Fibroblast of peridontal ligament (primary cell): ENCODE measurements around the gene TDRD9.
A peak's percentile ranks its signal among the peaks of the same experiment; 100 is the strongest.
"Not testable (repeated sequence)": the region's sequence is repeated elsewhere in the genome, so short reads cannot be mapped to it uniquely, and the experiment has no call there.

Experiments used
- DNase-seq: peaks from one replicate; pipeline ENCODE4 v3.0.0-alpha.2; 2010; ENCODE audit errors: extremely low read depth

Gene TDRD9, protein sequence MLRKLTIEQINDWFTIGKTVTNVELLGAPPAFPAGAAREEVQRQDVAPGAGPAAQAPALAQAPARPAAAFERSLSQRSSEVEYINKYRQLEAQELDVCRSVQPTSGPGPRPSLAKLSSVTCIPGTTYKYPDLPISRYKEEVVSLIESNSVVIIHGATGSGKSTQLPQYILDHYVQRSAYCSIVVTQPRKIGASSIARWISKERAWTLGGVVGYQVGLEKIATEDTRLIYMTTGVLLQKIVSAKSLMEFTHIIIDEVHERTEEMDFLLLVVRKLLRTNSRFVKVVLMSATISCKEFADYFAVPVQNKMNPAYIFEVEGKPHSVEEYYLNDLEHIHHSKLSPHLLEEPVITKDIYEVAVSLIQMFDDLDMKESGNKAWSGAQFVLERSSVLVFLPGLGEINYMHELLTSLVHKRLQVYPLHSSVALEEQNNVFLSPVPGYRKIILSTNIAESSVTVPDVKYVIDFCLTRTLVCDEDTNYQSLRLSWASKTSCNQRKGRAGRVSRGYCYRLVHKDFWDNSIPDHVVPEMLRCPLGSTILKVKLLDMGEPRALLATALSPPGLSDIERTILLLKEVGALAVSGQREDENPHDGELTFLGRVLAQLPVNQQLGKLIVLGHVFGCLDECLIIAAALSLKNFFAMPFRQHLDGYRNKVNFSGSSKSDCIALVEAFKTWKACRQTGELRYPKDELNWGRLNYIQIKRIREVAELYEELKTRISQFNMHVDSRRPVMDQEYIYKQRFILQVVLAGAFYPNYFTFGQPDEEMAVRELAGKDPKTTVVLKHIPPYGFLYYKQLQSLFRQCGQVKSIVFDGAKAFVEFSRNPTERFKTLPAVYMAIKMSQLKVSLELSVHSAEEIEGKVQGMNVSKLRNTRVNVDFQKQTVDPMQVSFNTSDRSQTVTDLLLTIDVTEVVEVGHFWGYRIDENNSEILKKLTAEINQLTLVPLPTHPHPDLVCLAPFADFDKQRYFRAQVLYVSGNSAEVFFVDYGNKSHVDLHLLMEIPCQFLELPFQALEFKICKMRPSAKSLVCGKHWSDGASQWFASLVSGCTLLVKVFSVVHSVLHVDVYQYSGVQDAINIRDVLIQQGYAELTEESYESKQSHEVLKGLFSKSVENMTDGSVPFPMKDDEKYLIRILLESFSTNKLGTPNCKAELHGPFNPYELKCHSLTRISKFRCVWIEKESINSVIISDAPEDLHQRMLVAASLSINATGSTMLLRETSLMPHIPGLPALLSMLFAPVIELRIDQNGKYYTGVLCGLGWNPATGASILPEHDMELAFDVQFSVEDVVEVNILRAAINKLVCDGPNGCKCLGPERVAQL (N-terminal part only)

DNA sequence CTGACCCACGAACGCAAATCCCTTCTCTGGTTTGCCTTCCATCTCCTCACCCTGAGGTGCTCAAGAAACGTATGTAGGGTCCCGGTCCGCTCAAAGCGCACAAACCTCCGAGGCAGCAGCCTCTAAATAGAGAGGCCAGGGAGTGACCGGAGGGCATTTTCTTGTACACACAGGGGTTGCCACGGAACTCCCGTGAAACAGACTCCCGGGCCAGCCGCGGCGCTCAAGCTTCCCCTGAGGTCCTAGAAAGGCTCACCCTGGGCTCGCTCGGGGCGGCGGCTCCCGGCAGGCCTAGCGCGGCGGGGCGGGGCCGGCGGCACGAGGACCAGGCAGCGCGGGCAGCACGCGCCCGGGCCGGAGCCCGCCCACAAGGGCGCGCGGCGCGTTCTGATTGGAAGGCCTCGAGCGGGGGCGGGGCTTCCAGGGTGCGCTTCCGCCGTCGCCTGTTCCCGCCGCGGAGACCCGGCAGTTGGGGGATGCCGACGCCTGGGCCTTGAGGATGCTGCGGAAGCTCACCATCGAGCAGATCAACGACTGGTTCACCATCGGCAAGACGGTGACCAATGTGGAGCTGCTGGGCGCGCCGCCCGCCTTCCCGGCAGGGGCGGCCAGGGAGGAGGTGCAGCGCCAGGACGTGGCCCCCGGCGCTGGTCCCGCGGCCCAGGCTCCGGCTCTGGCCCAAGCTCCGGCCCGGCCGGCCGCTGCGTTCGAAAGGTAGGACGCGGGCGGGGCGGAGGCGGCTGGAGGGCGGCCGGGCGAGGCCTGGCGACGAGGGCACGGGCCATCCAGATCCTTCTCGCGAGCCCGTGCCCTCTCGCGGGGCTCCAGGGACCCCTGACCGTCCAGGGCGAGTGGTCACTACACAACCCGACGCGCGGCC lies at the start of gene TDRD9:
TSS of gene TDRD9 (plus strand) at position 446 of the 880 bp plus-strand sequence. CDS start at position 500, 54 bp downstream.
- peak; percentile 7 for DNase-seq

DNA sequence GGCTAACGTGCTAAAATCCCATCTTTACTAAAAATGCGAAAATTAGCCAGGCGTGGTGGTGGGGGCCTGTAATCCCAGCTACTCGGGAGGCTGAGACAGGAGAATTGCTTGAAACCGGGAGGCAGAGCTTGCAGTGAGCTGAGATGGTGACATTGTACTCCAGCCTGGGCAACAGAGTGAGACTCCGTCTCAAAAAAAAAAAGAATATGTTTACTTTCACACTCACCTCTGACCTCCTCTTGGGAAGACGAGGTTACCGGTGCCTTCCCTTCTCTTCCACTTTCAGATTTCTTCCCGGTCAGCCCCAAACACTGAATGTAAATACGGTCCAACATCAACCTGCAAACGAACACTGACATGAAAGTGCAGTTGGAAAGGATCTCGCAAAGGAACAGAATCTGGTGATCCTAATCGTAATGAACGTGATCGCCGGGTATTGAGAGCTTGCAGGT lies 49.1 kb upstream of the TDRD9 start:
- DNase-seq, result no peak

DNA sequence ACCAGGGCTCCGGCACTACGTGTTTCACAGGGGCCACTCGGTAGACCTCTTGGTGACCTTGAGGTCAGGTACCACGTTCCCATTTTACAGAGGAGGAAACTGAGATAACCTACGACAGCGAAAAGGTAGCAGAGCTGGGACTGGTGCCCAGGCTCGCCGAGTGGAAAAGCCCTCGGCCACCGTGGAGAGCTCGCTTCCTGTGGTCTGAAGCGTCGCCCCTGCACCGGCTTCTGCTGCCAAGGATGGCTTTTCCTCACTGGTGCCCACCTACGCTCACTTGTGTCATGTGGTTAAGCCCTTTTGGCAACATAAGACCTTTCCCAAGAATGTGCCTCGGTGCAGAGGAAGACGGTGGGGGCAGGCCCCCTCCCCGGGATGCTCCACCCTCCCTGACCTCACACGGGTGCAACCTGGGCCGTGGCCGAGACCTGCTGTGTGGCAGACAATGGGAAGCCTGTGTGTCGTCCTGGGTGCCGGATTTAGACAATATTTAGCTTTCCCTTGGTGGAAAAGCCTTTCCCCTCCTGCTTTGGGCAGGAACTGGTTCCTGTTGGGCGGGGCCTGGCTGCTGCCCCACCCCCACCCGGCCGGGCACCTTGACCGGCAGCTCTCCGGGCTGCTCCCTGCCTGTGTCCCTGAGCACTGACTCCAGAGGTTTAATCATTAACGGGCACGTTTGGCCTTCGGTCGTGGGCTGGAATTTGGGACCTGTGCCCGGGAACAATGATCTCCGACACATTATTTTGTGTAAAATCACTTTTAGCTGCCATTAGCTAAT lies 48.5 kb upstream of the TDRD9 start:
- DNase-seq, result no peak

DNA sequence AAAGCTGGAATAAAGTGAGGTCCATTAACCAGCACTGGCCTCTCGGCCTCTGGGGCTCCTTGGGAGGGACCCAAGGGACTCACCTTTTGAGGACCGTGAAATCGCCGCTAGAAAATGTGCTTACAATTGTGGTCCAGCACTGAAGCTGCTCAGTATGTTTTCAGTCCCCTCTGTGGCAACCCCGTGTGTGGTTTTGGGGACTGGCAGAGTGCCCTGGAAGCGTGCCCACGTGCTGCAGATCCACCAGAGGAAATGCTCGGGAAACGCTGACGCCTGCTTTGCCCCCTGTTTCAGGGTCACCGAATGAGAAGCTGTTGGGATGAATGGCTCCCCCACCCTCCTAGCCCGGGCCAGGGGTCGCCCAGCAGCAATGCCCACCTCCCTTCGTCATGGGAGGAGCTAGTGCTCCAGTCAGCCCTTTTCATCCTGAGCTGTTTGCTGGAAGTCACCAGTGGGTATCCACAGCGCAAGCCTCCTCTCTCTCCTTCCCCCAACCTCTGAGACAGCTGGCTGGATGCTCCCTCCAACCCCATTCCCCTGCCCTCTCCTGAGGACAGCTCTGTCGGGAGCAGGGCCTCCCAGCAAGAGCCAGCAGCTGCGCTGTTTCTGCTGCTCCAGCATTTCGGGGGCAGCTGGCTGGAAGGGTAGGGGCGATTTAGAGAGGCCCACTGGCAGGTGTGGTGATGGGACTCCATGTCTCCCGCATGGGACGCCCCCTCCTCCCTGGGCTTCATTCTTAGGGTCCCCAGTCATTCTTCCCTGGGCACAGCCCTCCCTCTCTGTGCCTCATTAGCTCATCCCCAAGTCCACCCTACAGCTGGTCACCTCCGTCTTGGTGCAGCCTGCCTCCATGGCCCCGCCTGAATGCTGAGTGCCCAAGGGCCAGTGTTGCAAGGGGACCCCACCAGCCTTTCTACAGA lies 47.6 kb upstream of the TDRD9 start:
- DNase-seq, result peak; percentile 68

DNA sequence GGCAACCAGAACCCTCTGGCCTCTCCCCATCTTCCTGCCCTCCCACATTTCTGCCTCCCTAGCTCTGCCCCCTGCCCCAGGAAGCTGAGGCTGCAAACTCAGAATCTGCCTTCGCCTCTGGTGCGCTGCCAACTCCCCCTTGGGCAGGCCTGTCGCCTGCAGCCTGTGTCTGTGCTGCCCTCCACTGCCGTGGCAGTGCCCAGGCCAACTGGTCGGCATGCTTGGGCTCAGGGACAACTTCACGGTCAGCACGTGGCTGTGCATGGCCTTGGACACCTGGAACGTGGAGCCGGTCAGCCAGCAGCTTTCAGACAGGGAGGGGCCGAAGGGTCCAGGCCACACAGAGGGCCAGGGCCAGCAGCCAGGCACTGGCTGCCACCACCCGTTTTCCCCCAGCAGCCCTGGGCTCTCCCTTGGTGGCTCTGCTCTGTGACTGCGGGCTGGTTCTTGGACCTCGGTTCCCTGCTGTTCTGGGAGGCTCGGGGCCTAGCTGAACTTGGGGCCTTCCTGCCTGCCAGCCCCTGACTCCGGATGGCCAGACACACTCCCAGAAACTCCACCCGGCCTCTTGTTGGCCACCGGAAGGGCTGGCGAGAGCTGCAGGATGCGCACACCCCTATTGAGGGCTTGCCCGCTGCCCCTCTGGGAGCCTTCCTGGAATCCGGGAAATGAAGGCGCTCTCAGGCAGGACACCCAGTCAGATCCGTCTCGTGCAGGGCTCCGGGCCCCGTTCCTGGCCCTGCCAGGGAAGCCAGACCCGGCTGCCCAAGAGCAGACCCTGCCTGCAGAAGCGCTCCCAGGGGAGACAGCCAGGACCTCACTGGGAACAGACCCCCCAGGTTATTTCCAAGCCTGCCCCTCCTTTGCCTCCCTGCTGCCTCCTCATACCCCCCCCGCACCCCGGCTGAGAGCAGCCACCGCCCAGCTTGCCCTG lies 46.7 kb upstream of the TDRD9 start:
- no peak for DNase-seq

DNA sequence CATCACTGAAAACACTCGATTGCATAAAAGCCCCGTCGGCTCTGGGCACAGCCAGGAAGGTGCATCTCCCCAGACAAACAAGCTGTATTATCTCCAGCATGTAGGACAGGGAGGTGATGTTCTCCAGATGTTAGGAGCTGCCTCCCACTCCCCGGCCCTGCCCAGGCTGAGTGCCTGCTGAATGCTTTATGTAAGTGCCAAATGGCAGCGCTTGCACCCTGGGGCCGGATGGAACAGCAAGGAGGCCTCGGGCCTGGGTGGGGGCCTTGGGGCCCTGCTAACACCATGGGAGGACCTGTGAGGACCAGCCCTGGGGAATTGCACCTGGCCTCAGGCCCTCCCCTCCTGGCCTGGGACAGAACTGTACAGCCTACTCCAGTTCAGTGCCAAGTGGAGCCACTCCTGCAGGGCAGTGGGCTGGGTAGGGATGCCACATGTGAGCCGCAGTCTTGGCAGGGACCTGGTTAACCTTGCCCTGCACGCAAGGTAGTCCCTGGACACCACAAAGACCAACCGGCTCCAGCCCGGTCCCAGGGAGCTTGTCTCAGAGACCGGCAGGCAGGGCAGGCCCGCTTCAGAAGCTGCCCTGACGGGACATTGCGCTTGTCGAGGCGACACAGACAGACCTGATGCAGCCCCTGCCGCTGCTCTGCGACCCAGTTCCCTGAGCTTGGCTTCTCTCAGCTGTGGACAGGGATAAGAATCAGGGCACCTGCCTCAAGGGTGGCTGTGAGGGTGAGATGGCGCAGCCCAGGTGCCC lies 45.6 kb upstream of the TDRD9 start:
- no peak for DNase-seq

DNA sequence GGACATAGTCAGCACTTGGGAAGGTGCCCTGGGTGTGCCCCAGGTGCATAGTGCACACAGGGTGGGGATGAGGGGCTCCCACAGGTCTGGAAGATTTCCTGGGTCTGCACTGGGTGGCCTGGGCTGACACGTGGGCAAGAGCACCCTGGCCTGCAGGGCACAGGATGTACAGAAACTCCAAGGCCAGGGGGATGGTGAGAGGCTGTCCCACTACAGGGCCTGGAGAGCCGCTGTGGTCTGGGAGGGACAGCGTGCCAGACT lies 45.1 kb upstream of the TDRD9 start:
- DNase-seq, result no peak

DNA sequence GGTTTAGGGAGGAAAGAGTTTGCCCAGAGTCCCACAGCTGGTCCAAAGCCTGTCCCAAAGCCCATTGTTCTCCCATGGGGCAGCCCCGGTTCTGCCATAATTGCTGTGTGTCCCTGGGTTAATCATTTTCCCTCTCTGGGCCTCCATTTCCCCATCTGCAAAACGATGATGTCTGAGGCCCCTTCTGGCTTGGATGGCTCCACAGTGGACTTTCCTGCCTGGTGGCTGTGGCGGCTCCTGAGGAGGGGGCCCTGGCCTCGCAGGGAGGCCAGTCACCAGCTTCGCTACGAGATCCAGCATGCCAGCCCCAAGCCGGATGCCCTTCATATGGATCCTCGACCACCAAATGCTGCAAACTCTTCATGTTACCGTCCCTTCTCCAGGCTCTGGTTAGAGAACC lies 43.4 kb upstream of the TDRD9 start:
- no peak for DNase-seq

DNA sequence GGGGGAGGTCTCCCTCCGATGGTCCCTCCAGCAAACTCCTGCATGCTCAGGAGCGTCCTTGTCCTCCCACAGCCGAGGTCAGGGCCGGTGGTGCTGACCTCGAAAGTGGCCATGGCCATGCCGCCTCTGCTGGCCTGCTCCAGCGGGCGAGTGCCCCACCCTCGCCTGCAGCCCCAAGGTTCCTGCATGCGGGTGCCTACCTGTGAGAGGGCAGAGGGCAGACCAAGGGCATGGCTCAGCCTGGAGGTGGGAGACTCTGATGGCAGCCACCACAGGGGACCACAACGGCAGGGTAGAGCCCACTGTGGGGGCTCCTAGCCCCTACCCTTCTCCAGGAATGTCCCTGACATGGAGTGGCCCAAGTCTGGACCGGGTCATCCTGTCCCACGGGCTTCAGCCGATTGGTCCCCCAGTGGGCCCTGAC lies 42.7 kb upstream of the TDRD9 start:
- DNase-seq, result no peak

DNA sequence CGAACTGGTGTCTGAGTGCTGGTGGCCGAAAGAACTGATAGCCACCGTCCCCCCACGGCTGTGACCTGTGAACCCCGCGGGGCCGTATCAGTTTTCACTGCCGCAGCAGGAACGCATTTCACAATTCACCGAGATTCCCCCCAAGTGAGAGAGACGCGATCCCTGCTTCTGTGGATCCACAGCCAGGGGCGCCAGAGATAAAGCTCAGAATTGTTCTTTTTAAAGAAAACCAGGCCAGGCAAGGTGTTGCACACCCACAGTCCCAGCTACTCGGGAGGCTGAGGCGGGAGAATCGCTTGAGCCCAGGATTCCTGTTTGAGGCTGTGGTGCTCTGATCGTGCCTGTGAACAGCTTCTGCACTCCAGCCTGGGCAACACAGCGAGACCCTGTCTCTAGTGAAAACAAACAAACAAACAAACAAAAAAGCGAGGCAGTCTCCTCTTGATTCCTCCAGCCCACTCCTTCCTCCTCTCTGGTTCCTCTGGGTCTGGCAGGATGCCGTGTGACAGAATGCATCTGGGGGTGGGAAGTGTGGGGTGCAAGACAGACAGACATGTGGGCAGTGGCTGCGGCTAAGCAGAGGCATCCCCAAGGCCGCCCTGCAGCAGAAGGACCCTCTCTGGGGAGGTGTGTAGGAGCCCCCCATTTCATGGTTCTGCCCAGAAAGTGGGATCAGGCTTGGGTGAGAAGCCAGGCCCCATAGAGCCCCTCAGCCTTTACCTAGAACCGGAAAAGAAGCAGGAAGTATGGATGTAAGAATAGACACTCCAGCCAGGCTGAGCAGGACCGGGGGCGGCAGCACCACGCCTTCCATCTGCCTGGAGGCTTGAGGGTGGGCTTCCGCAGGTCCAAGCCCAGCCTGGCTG lies 41.7 kb upstream of the TDRD9 start:
- no peak for DNase-seq

DNA sequence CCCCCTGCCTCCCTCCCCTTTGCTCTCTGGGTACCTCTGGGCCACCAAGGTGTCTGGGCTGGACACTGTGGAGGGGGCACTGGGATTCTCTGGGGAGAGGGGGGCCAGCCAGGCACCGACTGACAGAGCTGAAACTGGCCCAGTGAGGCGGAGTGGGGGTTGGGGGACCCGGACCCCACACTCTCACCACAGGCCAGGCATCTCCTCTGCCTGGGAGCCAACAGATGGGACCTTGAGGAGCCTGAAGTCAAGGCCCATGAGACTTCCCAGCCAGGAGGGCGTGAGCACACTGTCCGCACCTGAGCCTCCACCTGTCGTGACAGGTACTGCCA lies 41.1 kb upstream of the TDRD9 start:
- no peak for DNase-seq

DNA sequence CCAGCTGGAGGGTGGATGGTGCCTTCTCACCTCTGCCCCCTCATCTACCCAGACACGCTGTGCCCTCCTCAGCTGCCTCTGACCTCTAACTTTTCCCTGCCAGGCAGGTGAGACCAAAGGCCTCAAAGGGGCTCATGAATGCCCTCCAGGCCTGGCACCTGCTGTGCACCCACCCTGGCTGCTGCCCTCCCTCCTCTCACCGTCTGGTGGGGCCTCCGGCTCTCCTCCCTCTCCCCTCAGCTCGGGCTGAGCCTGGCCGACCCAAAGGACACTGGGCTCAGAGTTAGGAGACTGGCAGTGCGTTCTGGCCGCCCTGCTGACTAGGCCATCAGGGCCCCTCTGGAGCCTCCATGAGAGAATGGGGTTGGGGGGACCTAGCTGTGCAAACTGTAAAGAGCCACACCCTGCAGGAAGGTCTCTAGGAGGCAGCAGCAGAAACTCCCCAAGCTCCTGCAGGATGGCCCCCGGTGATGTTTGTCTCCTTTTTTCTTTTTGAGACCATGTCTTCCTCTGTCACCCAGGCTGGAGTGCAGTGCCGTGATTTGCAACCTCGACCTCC lies 40.6 kb upstream of the TDRD9 start:
- no peak for DNase-seq

DNA sequence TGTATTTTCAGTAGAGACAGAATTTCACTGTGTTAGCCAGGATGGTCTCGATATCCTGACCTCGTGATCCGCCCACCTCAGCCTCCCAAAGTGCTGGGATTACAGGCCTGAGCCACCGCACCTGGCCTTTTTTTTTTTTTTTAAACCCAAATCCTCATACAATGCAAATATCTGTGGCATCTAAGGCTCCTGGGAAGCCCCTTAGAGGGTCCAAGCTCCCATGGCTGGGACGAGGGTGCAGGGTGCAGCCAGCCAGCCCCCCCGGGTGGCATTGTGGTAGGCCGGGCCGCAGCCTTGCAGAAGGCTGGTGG lies 39.3 kb upstream of the TDRD9 start:
- not testable (repeated sequence) for DNase-seq

DNA sequence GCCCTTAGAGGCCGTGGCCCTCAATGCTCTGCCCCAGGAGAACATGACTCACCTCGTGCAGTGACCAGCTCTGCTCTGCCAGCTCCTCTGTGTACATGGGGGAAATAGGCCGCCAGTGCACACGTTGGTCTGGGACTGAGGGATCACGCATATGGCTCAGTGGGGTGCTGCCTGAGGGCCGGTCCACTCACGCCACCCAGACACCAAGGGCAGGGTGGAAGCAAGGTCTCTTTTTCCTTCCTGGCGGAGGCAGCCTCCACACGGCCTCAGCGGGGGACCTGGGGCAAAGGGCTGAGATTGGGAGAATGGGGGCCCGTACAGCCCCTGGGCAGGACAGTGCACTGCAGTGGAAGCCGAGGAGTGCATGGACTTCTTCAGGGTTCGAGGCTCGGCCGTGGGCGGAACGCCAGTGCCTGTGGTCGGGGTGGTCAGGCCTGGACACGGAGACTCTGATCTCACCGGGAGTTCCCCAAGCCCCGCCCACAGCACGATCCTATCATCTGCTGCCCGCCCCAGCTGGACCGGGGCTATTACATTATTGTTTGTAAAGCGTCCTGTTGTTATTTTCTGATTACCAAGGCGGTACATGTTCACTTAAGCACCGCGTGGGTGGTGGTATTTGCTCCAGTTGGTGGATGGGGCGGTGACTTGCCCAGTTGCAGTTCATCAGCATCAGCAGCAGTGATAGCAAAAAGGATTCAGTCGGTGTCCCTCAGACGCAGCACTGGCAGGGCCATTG lies 38.8 kb upstream of the TDRD9 start:
- DNase-seq, result no peak

DNA sequence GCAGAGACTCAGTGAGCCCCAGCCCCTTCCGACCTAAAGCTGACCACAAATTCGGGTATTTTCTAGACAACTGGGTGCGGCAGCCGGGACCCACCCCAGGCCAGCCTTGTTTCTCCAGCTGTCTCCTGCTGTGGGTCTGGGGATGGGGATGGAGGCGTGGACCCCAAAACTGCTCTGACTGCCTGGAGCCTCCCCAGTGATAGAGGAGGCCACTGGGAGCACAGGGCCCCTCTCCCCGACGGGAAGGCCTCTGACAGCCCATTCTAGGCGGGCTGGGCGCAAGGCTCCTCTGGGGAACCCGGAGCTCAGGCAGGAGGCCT lies 38.2 kb upstream of the TDRD9 start:
- DNase-seq, result no peak
